Measurements from ENCODE around the gene REEP1.

Gene REEP1

DNA sequence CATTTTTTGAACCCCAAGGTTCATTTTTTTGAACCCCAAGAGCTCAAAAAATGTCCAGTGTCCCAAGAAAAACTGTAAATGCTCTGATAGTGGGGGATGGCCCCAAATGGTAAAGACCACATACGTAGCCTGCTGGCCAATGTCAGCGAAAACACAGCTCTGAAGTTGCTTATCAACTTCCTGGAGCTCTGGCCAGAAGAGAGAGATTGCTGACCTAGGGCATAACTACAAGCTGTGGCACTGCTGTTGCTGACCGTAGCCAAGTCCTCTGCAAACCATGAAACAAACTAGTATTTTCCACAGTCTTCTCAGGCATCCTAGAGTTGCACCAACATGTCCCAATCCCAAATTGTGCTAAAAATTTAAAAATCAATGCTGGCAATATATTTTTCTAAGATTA, 50.9 kb downstream of the REEP1 start:
- DNase-seq = no peak
- intact Hi-C loops (cut with DNase I) = no loop called here

DNA sequence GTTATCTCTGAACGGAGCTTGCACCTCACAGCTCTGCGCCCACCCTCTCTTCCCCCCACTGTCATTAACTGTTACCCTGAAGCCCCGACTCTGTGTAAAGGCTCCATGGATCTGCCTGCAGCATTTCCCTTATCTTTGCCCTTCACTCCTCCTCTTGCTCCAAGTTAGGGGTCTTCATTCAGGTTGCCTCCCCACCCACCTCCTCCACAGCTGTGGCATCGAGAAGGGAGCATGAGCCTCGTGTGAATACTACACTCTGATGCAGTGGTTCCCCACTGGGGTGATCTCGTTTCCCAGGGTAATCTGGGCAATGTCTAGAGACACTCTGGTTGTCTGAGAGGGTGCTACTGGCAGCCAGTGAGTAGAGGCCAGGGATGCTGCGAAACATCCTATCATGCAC, 51.4 kb downstream of the REEP1 start:
- intact Hi-C loops (cut with DNase I) = no loop called here
- peak in 1 of 10 donors; percentile 24 for DNase-seq

DNA sequence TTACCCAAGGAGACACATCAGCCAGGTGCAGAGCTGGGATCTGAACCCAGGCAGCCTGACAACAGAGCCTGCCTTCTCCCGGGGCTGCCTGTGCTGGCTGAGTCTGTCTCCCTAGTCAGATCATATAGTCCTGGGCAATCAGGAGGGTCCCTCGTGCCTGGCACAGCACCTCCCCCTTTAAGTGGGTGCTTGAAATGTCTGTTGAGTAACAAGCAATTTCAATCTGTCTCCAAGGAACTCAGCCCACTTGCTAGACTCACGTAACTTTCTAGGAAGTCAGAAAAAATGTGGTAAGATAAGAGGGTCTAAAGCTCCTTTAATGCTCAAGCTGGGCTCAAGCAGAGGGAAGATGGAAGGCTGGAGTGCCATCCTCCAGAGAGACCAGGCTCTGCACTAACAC, 51.9 kb downstream of the REEP1 start:
- DNase-seq = peak in 1 of 10 donors; percentile 46
- intact Hi-C loops (cut with DNase I) = no loop called here

DNA sequence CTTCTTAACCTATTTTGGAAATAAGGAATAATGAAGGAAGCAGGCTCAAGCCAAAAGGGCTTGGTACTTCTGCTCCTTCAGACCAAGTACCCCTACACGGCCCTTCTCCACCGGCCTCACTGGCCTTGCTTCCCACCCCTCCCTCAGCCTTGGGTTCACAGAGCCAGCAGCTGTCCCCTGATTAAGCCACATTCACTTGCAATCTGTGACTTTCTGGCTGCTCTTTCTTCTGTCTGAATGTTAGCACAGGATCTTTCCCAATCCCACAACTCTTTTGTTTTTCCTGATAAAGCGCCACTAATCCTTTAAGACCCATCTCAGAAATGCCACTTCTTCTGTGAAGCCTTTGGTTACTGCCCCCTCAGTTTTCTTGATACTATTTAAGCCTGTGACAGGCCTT, 52.4 kb downstream of the REEP1 start:
- no peak for DNase-seq

DNA sequence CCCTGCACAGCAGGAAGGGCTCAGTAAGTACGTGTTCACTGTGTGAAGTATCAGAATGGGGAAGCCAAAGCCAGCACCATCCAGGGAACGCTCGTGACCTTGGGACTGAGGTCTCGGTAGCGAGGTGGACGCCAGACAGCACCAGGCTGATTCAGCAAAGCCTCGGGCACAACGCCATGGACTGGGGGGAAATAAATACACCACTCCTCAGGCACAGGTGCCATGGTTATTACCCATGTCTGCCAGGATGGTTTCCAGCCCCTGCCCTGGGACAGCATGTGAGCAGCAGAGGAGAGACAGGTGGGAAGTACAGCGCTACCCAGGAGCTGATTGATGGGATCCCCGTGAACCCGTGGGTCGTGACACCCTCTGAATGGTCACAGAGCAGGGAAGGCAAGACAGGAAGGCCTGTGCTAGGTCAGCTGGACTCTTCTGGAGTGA, 53.0 kb downstream of the REEP1 start:
- peak in 1 of 10 donors; percentile 55 for DNase-seq
- intact Hi-C loops (cut with DNase I) = no loop called here

More for the DNA sequence above, 52.4 kb downstream of the REEP1 start:
- intact Hi-C loops (cut with DNase I) = no loop called here

DNA sequence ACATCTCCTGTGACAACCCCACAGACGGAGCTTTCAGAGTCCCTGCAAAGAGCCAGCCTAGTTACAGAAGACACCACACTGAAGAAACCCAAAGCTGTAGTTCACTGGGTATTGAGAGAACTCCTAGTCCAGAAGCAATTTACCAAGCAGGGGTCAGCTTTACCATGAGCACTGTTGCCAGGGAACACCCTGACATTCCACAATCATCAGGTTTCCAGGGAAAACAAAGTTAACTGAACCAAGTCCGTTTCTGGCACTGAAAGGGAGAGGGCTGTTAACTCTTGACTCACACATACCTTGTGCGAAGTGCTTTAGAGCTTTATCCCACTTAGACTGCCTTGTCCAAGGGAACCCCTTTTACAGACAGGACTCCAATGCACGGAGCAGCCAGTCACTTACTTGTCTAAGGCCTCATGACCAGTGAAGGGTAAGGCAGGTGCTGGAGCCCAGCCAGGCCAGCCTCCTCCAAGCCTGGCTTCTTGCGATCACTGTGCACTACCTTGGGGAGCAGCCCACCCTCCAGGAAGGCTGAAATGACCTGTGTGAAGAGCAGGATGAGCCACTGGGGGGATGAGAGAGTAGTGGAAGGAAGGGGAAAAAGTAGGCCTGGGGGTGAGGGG, 53.9 kb downstream of the REEP1 start:
- intact Hi-C loops (cut with DNase I) = no loop called here
- peak in 1 of 10 donors; percentile 43 for DNase-seq

DNA sequence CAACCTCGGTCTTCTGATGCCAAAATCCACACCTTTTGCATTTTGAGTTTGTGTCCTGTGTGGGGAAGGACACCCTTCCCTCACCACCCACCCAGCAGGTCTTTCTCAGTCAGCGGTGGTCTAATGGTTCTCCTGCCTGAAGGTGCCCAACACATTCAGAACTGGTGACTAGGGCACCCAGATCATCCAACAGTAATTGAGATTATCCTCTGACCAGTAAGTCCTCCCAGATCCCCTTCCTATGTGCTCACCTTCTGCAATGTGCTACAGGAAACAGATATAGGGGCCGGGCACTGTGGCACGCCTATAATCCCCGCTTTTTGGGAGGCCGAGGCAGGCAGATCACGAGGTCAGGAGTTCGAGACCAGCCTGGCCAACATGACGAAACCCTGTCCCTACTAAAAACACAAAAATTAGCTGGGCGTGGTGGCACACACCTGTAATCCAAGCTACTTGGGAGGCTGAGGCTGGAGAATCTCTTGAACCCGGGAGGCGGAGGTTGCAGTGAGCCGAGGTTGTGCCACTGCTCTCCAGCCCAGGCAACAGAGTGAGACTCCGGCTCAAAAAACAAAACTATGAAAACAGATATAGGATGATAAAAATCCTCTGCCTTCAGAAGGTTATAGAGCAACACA, 56.2 kb downstream of the REEP1 start:
- peak in 1 of 10 donors; percentile 58 for DNase-seq
- intact Hi-C loops (cut with DNase I) = no loop called here

DNA sequence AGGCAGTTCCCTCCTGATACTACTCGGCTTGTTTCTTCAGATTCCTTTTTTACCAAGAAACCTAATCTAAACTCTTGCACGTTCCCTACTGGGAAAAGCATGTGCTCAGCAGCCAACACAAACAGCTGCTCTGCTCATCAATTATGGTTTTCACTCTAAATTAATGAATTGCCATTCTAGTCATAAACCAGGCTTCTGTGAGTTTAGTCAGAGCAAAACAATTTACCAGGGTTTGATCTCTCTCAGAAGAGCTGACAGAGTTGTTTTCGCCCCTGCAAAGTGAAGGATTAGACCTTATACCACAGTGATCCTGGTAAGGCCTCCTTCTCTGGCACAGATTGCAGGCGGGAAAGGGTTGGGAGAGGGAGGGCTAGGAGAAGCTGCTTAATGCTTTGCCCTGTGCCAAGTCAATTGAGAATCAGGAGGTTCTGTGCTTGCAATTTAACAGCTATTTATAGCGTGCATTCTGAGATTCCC, 57.2 kb downstream of the REEP1 start:
- DNase-seq = peak in 1 of 10 donors; percentile 56

DNA sequence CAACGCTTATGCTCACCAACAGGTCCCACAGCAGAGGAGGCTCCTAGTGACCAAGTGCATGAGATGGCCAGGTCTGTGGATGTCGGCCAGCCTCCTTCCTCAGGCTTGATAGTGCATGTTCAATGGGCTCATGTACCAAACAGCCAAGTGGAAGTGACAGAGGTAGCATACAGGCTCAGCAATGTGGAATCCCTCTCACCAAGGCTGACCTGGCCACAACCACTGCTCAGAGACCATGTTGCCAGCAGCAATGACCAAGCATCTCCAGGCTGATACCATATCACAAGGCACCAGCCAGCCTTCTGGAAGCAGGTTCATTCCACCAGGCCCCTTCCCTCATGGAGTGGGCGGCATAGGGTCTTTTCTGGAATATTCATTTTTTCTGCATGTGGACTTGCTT, 61.5 kb downstream of the REEP1 start:
- intact Hi-C loops (cut with DNase I) = no loop called here
- peak in 1 of 10 donors; percentile 16 for DNase-seq

More for the DNA sequence above, 57.2 kb downstream of the REEP1 start:
- intact Hi-C loops (cut with DNase I) = no loop called here

DNA sequence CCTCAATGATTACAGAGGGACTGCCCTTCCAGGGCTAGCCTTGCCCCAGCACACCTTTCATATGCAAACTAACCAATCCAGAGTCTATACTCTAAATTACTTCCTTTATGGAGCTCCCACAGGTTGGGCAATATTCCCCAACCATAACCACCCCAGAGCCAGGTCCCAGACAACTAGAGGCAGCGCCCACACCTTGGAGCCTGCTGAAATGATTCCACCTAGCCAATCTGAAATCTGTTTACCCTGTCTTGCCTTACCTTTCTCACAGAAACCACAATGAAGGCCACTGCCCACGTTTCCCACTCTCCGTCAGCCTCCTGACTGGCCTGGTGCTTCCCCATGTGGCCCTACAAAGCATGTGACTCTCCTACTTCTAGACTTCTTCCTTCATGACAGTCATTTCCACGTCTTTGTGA, 62.0 kb downstream of the REEP1 start:
- peak in 1 of 10 donors; percentile 28 for DNase-seq
- intact Hi-C loops (cut with DNase I) = no loop called here

DNA sequence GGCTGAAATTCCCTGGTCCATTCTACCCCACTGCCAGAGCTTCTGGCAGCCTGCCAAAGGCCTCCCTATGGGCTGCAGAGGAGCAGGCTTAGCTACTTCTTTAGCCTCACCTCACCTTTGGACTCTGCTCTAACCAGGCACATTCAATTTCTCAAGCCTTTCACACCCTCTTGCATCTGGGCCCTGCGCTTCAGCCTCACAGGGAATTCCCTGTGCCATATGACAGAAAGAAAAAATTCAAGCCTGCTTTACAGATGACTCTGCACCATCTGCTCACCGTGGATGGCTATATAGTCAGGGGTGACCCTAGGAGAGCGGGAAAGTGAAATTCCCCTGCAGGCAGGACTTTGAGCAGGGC, 62.5 kb downstream of the REEP1 start:
- intact Hi-C loops (cut with DNase I) = no loop called here
- DNase-seq = peak in 1 of 10 donors; percentile 24

DNA sequence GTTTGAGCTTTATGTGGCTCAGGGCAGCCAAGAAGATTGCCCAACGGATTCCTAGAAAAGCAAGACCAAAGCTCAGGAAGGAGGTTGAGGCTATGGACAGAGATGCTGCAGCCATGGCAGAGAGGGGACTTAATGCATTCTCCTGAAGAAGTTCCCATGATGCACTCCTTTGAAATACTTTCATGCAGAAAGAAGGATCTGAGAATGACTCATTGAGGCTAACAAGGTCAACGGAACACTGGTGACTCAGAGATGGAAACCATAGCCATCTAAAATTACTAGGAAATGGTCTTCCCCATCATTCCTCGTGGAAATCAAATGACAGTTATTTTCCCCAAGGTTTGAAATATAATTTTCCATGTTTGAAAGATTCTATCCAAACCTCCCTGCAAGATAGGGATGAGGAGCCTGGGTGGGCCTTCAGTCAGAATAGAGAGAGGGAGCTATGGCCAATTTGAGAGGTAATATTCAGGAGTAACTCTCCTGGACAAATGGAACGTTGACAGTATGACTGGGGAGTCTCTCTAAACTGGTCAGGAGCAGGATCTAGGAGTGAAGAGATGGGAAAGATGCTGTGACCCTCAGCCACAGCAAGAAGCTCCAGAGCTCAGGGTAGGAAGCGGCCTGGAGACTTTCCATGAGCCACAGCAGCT, 63.0 kb downstream of the REEP1 start:
- intact Hi-C loops (cut with DNase I) = no loop called here
- DNase-seq = no peak

DNA sequence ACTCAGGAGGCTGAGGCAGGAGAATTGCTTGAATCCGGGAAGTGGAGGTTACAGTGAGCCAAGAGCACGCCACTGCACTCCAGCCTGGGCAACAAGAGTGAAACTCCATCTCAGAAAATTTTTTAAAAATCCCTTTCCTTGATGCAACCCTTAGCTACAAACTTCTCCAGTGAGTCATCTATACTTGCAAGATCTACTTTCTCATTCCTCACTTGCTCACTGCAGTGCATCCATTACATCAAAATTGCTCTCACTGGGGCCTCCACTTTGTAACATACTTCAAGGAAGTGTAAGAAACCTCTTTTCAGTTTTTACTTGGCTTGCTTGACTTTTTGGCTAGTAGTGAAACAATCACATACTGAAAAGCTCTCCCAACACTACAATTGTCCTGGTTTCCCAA, 65.3 kb downstream of the REEP1 start:
- DNase-seq = no peak
- intact Hi-C loops (cut with DNase I) = no loop called here

DNA sequence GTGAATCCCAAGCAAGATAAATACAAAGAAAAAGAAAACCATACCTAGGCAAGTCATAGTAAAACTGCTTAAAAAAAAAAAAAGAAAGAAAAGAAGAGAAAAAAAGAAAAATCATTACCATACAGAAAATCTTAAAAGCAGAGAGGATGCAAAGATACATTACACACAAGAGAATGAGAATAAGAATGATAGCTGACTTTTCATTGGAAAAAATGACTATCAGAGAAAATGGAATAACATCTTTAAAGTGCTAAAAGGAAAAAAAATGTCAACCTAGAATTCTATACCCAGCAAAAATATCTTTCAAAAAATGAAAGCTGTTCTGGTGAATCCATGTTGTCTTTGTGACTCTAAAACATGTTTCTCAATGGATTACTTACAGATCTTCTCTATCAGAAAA, 66.2 kb downstream of the REEP1 start:
- intact Hi-C loops (cut with DNase I) = no loop called here
- no peak for DNase-seq

DNA sequence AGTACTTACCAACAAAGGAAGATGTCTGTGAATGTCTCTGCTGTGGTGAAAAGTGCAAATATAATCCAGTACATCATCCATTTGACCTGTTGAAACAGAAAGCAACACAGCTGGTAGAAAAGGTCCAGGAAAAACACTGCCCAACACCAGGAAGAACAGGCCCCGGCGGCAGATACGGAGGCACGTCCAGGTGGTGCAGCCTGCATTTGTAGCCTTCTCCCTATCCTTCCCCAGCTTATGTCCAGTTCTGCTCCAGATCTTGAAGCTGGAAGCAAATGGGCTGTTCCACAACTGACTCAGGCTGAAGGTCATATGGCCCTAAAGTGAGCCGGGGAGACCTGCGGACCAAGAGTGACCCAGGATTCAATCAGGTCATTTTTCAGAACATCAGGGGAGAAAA, 73.5 kb downstream of the REEP1 start:
- intact Hi-C loops (cut with DNase I) = no loop called here
- peak in 1 of 10 donors; percentile 31 for DNase-seq

DNA sequence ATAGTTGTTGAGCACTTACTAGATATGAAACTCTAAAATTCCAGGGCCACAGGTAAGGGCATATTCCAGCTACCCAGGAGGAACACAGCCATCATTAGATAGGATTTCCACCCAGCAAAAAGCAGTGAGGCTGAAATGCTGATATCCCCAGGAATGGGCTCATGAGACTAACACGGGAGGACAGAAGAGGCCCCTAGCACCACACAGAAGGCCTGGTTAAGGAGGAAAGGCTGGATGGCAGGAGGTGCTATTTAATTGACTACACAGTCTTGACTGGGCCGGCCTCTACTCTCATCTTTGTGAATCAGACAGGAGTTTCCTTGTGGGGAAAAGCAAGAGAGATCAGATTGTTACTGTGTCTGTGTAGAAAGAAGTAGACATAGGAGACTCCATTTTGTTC, 76.4 kb downstream of the REEP1 start:
- DNase-seq = no peak

DNA sequence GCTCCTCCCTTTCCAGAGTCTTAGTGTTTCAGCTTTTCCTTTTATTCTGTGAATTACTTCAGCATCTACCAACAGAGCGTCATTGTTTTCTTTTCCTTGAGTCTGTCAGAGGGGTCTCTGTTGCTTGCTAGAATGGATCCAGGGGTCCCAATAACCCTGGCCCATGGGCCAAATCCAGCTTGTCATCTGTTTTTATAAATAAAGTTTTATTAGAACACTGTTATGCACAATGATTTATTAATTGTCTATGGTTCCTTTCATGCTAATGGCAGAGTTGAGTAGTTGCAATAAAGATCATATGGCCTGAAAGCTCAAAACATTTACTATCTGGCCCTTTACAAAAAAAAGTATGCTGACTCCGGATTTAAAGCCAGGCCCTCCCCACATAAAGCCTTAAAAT, 79.3 kb downstream of the REEP1 start:
- DNase-seq = no peak
- intact Hi-C loops (cut with DNase I) = no loop called here

More for the DNA sequence above, 76.4 kb downstream of the REEP1 start:
- intact Hi-C loops (cut with DNase I) = no loop called here

DNA sequence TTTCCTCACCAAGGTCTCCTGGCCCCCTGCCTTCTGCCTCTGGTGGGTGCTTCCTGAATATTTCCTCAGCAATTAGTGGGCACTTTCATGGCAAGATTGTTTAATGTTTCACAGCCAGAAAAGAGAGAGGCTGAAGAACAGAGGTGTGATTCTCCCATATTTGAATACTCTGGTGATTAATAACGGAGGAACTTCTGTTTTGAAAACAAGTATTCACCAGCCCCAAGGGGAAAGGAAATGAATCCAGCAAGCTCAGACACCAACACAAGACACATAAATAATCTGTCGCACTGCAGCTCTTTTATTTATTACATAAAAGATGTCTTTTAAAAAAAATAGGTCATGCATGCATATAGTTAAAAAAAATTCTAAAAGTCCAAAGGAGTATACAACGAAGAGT, 80.4 kb downstream of the REEP1 start:
- intact Hi-C loops (cut with DNase I) = no loop called here
- no peak for DNase-seq

DNA sequence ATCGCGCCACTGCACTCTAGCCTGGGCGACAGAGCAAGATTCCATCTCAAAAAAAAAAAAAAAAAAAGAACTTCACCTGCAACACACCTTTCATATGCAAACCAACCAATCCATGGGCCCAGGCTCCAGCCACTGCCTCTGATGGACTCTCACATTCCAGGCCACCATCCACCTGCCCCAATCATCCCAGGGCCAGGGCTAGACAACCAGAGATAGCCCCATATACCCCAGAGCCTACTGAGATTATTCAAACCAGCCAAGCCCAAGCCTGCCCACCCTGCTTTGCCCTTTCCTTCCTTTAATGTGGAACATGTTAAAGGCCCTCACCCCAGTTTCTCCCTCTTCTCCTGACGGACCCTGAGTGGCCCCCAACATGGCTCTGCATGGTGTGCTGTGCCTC, 81.1 kb downstream of the REEP1 start:
- intact Hi-C loops (cut with DNase I) = no loop called here
- DNase-seq = peak in 1 of 10 donors; percentile 35

DNA sequence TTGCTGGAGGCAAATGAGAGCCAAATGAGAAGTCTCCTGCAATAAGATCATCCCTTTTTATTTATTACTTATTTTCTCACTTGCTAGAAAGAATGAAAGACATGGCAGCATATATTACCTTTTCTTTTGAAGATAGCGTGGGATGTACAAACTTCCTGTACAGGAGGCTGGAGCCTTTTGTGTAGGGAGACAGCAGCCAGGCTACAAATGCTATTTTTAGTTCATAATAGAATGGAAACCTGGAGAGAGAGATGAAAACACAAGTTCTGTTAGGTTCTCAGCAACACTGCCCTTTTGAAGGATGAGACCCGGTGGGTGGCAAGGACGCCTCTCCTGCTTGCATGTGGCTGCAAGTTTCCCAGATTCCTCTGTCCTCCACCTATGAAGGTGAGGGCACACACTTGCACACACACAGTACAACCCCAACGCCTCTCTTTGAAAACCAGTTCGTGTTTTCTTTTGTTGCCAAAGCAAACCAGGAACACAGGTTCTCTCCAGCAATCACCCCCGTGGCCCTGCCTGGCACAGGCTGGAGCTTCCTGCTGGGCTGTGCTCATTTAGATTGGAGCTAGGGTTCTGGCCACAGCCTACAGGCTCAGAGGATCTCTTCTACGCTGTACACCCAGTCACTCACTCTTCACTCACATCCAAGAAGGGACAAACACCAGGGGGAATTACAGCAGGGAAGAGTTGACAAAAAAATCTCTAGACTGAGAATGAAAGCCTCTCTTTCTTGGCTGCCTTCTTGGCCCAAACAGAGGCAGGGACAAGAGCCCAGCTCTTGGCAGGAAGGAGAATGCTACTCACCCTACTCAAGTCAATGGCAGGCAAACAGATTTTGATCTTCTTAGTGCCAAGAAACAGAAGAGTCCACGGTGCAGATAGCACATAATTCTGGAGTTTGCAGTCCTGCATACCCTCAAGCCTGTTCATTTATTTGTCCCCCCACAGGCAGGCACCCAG, 82.6 kb downstream of the REEP1 start:
- peak in 2 of 10 donors; percentile 66 to 82 for DNase-seq
- intact Hi-C loops (cut with DNase I) = no loop called here

DNA sequence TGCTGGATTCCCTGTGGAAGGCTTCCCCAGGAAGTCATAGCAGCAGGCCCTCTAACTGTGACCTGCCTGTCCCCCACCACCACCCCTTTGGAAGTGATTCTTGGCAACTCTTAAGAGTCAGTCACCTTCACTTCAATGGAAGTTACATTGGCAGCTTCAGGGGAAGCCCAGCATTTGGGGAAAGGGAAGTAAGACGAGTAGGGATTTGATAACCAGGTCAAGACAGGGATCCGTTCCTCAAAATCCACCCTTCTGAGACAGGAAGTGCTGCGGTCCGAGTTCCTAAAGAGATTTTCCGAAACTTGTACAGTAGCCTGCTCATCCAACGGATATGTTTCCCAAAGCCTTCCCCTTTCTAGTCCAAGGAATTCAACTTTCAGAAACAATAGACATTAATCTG, 84.0 kb downstream of the REEP1 start:
- intact Hi-C loops (cut with DNase I) = no loop called here
- DNase-seq = peak in 1 of 10 donors; percentile 7
